HPDE6-E6E7 (cell line): ENCODE measurements around the gene MAN1A1.
A peak's percentile ranks its signal among the peaks of the same experiment; 100 is the strongest.
"Not testable (repeated sequence)": the region's sequence is repeated elsewhere in the genome, so short reads cannot be mapped to it uniquely, and the experiment has no call there.

Experiments
- DNase-seq: peaks from one replicate; pipeline ENCODE4 v3.0.0; 2011; ENCODE audit warnings: missing footprints; ENCODE audit errors: extremely low spot score

MAN1A1 gene

GRCh38 chr6:119349361-119350201, at the start of gene MAN1A1:
MAN1A1 (minus strand) TSS chr6:119349761; CDS start chr6:119349065, 696 bp downstream.
- peak; percentile 81 for DNase-seq

- no peak for DNase-seq
These were observed 45.6 kb upstream of the MAN1A1 start for GRCh38 chr6:119395192-119395591.

DNA sequence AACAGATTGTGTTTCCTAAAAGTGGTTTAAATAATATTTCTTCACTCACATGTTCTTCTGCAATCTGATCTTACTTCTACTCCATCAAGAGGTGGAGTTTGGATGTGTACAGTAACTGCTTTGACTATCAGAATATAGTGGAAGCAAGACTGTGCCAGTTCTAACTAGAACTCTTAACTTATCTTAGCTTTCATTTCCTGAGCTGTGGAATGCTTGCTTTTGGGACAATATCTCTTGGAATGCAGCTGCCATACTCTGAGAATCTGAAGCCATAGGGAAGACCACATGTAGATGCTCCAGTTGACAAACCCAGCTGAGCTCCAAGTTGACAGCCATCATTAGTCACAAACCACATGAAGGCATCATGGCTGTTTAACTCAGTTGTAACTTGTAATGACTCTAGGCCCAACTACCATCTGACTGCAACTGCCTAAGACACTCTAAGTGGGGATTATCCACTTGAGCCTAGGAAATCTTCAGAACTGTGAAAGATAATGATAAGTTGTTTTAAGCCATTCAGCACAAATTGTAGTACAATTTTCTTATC, 40.8 kb upstream of the MAN1A1 start:
- no peak for DNase-seq

GRCh38 chr6:119385994-119386393, 36.4 kb upstream of the MAN1A1 start:
- DNase-seq = no peak

DNA sequence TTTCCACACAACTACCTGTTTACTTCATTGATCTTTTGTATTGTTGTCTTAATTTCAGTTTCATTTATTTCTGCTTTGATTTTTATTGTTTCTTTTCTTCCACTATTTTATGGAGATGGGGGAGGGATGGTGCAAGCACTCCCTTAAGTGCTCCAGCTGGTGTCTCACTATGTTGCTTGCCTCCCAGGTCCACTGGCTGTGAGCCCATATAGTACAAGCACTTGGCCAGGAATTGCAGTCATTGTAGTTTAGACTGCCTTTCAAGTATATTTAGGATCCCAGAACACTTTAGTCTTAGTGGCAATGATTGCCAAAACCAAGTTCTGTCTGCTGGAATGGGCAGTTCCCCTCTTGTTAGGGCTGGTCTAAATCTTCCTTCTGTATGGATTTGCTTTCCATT, 34.9 kb upstream of the MAN1A1 start:
- DNase-seq = no peak

DNA sequence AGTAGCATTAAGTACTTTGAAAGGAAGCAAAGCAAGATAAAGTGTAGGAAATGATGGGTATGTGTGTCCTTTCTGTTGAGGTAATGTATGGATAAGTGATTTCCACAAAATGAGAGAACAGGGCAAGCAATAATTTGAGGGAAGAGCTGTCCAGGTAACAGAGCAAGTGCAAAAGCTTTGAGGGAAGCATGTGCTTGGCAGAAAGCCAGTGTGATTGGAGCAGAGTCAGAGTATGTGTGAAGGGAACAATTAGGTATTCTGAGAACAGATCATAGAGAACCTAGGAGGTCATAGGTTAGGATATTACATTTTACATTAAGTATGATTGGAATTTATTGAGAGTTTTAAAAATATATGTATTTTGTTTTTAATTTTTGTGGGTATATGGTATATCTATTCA, 30.2 kb upstream of the MAN1A1 start:
- no peak for DNase-seq

DNA sequence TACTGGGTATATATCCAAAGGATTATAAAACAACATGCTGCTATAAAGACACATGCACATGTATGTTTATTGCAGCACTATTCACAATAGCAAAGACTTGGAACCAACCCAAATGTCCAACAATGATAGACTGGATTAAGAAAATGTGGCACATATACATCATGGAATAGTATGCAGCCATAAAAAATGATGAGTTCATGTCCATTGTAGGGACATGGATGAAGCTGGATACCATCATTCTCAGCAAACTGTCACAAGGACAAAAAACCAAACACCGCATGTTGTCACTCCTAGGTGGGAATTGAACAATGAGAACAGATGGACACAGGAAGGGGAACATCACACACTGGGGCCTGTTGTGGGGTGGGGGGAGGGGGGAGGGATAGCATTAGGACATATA, 27.5 kb upstream of the MAN1A1 start:
- not testable (repeated sequence) for DNase-seq

- DNase-seq = no peak
These were observed 20.5 kb upstream of the MAN1A1 start for GRCh38 chr6:119370080-119370479.

- no peak for DNase-seq
These were observed 19.4 kb upstream of the MAN1A1 start for GRCh38 chr6:119368921-119369320.

- DNase-seq = no peak
These were observed 11.6 kb upstream of the MAN1A1 start for GRCh38 chr6:119361209-119361608.

DNA sequence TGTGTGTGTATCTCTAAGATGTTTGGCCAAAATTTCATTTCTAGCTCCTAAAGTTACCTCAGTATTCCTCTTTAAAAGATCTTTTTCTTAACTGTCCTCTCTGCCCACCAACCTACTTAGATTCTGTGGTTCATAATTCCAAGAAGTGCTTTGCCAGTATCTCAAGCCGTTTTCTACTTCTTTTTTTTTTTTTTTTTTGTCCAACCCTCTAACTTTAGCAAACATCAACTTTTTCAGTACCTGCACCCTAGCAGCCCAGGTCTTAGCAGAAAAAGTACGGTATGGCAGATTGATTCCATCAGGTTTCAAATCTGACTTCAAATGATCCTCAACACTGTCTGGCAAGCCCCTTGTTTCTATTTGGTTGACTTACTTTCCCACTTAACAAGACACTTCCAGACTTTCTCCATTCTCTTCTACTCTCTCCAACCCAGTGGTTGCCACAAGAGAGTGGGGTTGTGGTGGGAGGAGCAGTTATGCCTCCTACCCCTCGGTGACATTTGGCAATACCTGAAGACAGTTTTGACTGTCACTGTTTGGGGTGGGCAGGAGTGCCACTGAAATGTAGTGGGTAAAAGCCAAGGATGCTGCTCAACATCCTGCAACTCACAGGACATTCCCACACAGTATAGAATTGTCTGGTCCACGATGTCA, 10.8 kb upstream of the MAN1A1 start:
- DNase-seq = no peak

DNA sequence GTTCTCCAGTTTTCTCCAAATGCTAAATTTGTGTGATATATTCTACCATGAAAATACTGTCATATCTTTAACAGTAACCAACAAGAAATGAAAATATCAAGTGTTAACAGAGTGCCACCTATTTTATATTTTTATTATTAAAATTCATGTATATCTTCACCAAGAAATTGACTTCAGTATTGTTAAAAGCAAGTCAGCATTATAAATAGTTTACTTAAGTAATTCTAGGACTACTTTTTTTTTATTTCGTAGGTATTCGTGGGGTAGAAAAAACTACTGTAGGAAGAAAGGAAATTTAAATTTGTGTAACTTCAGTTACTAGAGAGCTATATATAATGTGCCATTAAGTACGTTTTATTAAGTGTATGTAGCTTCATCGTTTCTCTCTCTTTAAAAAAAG, 6.3 kb upstream of the MAN1A1 start:
- DNase-seq = no peak

DNA sequence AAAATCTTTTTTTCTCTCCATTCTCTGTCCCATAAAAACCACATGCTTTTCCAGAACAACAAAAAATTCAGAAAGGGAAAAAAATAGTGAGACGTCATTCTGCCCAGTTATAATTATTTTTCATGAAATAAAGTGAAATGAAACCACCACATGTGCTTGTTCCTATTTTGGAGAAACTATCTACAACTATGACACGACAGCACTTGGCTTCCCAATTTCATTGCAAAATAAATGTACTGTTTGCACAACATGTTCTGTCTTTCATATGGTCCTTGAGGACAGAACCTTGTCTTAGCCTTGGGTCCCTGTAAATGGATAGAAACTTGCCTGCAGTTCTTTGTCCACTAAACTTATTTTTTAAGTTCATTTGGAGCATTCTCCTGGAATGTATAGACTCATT, 5.6 kb upstream of the MAN1A1 start:
- no peak for DNase-seq

DNA sequence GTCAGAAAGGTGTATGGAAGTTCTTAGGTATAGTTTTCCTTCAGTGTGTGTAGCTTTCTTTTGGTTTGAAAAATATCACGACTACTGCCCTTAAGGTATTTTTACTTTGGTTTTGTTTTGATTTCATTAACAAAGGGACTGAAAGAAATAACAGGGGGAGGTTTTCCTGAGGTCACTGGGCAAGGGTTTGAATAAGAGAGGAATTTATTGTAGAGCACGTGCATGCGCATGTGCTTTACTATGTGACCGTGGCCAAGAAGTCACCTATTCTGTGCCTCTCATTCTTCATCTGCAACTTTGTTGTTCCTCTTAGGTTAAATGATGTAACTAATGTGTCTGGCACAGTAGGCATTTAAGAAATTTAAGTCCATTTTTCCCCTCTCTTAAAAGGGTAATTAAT, 4.1 kb upstream of the MAN1A1 start:
- DNase-seq = no peak

DNA sequence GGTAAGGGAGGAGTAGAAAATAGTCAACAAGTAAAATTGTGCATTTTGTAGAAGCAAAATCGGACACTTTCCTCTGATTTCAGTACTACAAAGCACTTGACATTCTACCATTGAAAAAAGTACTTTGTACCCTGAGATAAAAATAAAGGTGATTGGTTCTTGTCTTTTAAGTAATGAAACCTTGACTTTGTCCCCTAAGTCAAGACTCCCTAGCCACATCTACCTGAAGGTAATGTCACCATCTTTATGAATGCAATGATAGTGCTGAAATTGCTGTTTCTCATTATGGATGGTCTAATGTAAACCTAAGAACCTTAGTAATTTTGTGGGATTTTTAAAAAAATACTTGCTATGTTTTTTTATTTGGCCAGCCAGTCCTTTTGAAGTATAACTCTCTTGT, 2.4 kb upstream of the MAN1A1 start:
- DNase-seq = no peak

DNA sequence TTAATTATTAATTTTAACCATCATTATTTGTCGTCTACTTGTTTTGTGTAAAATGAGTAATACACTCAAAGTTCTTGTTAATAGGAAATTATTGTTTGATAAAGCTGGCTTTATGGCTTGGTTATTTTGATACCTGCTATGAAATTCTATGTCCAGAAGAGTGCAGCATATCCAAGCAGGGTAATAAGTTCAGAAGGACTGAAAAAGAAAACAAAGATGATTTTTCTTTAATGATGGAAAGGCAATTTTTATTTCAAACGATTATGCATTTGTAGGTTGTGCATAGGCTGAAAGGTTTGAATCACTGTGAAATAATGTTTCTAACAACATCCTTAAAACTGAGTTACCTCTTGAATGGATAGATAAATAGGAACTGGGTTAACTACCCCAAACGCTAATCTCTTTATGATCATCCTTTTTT, 1.4 kb upstream of the MAN1A1 start:
- DNase-seq = no peak

GRCh38 chr6:119350202-119350951, 816 bp upstream of the MAN1A1 start:
- peak; percentile 12 for DNase-seq

- peak; percentile 16 for DNase-seq
These were observed 707 bp downstream of the MAN1A1 start for GRCh38 chr6:119348748-119349360.

DNA sequence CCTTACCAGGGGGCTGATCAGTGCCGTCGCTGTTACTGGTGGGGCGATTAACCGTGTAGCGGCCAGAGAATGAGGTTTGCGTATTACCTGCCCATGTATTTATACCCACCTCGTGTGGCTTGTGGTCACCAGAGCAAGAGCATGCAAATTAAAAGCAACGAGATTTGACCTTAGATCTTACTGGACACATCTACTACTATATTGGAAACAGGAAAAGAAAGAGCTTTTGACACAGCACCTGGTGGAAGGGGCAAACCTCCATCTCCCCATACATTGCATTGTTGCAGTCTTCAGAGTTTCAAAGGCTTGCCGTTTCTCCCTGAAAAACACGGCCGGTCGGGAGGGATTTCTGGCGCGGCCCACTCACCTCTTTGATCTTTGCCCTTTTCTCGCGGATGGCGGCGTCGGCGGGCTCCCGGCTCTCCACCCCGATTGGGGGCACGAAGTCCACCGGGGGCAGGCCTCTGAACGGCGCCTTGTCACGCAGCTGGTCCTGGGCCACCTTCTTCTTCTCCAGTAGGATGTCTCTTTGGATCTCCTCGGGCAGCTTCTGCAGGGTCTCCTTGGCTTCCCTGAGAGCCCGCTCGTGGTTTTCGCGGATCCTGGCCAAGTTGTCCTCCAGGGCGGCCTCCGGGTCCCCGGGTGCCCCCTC, 1.3 kb downstream of the MAN1A1 start:
- peak; percentile 8 for DNase-seq

GRCh38 chr6:119347466-119348095, 2.0 kb downstream of the MAN1A1 start:
- DNase-seq = no peak

DNA sequence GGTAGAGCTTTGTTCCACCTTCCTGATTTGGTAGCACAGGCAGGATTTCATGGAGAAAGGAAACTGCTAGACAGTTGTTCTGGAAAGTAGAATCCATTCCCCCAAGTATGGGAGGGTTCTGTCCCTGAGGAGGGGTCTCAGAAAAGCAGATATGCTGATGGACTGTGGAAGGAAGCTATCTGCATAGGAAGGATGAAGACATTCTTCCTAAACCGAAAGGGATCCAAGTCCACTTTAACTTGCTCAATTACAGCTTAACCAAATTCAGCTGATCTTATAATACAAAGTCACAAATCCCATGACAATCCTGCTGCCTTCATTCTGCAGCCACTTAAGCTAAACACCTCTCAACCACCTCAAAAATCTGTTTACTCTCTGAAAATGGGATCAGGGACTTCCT, 2.6 kb downstream of the MAN1A1 start:
- no peak for DNase-seq
